ENCODE results near the gene CD14.
"Not testable (repeated sequence)": the region's sequence is repeated elsewhere in the genome, so short reads cannot be mapped to it uniquely, and the experiment has no call there.

Gene CD14

GRCh38 chr5:140593070-140593469 is 39.9 kb downstream of the CD14 start:
- DNase-seq = not testable (repeated sequence)

GRCh38 chr5:140591747-140592372 is 41.1 kb downstream of the CD14 start:
- DNase-seq = no peak

GRCh38 chr5:140590861-140591260 is 42.1 kb downstream of the CD14 start:
- DNase-seq = no peak

- DNase-seq = no peak
Measured at GRCh38 chr5:140588311-140589070, 44.5 kb downstream of the CD14 start.

- DNase-seq = no peak
Measured at GRCh38 chr5:140587495-140587894, 45.5 kb downstream of the CD14 start.

Data from CD4-positive, alpha-beta T cell treated with Interleukin-6 for 4 hours (primary cell).